PC-9 (cell line): Measurements from ENCODE around the gene PAIP2B. TPM values are rescaled to one million over a fixed set of nuclear protein-coding genes. Genes with fewer than 3 reads are reported as not detected.

Source experiments
- BruUV-seq: library from RNA; stranded (reverse); fragments of 400-500 nt; replicated peaks from 2 replicates; lab custom pipeline; 2021; lab: Mats Ljungman, UMichigan
- CTCF ChIA-PET: fragments of 300-600 bp; sonication (Branson Sonifier 250); formaldehyde crosslinking; loops from one replicate; lab custom pipeline; 2022; ENCODE audit warnings: antibody characterized with exemption; lab: Charles Lee
- POLR2A ChIA-PET: fragments of 300-600 bp; sonication (Branson Sonifier 250); formaldehyde crosslinking; loops from one replicate; lab custom pipeline; 2022; ENCODE audit warnings: antibody characterized with exemption; ENCODE audit not compliant: unreplicated experiment; lab: Charles Lee
- DNase-seq, 2 experiments: peaks; one replicate each; pipeline versions ENCODE4 v3.0.0 to v3.0.0-alpha.2; 2015 to 2022; ENCODE audit warnings: mixed read lengths in 1 of 2
- H2AFZ ChIP-seq: fragments of 200-600 bp; sonication (generic); 2 replicates; pipeline ENCODE4 v1.8.1; 2017; ENCODE audit warnings: antibody characterized with exemption
- H3F3A ChIP-seq: fragments of 200-600 bp; sonication (generic); 2 replicates; pipeline ENCODE4 v1.8.1; 2017; ENCODE audit warnings: antibody characterized with exemption, mild to moderate bottlenecking, low read depth; ENCODE audit not compliant: insufficient read depth
- H3K27ac ChIP-seq: fragments of 200-600 bp; sonication (generic); 2 replicates; pipeline ENCODE4 v1.6.1; 2016; ENCODE audit warnings: mixed run types
- H3K27me3 ChIP-seq: fragments of 200-600 bp; sonication (generic); 2 replicates; pipeline ENCODE4 v1.6.1; 2016; ENCODE audit warnings: low read depth, mixed run types; ENCODE audit not compliant: insufficient read depth
- H3K36me3 ChIP-seq: fragments of 200-600 bp; sonication (generic); 2 replicates; pipeline ENCODE4 v1.6.1; 2016; ENCODE audit warnings: low read depth, mixed run types
- H3K4me1 ChIP-seq: fragments of 200-600 bp; sonication (generic); replicated peaks from 2 replicates; pipeline ENCODE4 v1.6.1; 2016; ENCODE audit warnings: mixed run types; ENCODE audit not compliant: insufficient read depth
- H3K4me2 ChIP-seq: fragments of 200-600 bp; sonication (generic); 2 replicates; pipeline ENCODE4 v1.6.1; 2017; ENCODE audit warnings: mixed run types
- H3K4me3 ChIP-seq: fragments of 200-600 bp; sonication (generic); 2 replicates; pipeline ENCODE4 v1.6.1; 2016; ENCODE audit warnings: mixed run types
- H3K79me2 ChIP-seq: fragments of 200-600 bp; sonication (generic); 2 replicates; pipeline ENCODE4 v1.6.1; 2017; ENCODE audit warnings: low read depth, mixed run types
- H3K9me2 ChIP-seq: fragments of 200-600 bp; sonication (generic); 2 replicates; pipeline ENCODE4 v1.8.1; 2017; ENCODE audit warnings: mild to moderate bottlenecking; ENCODE audit not compliant: insufficient read depth
- H3K9me3 ChIP-seq: fragments of 200-600 bp; sonication (generic); 2 replicates; pipeline ENCODE4 v1.8.1; 2016; ENCODE audit warnings: low read depth; ENCODE audit not compliant: insufficient read depth
- H4K20me1 ChIP-seq: fragments of 200-600 bp; sonication (generic); 2 replicates; pipeline ENCODE4 v1.8.1; 2017; ENCODE audit not compliant: insufficient read depth
- CTCF ChIP-seq: fragments of 200-600 bp; sonication (generic); conservative IDR thresholded peaks from 2 replicates; pipeline ENCODE4 v1.6.1; 2017; ENCODE audit warnings: mixed run types, antibody characterized with exemption, mild to moderate bottlenecking, moderate library complexity
- EZH2 ChIP-seq: fragments of 200-600 bp; sonication (generic); IDR thresholded peaks from 2 replicates; pipeline ENCODE4 v1.8.0; 2017; ENCODE audit warnings: antibody characterized with exemption, low read depth
- intact Hi-C: fragments of 100-400 bp; cut with micrococcal nuclease; formaldehyde crosslinking; loops from one replicate; pipeline ENCODE4 v1.10.0; 2022; ENCODE audit not compliant: unreplicated experiment
- total RNA-seq: library from RNA; stranded (reverse); gene quantifications from 2 replicates; pipeline ENCODE4 v1.2.3, GENCODE V29; 2021

The PAIP2B gene
- total RNA-seq, 1 experiment from 2014 or later = 6.1 TPM

DNA sequence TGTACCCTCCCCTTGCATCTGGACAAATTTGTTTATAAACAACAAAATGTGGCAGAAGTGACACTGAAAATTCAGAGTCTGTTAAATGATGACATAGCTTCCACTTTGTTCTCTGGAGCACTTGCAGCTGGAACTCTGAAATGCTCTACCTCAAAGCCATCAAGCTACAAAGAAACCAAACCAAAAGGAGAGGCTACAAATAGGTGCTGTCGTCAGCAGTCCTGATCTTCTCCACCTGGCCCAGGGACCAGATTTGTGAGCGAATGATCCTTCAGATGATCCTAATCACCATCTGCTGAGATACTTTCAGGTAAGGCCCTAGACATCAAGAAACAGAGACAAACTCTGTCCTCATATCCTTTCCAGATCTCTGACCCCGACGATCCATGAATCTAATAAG, 27.9 kb upstream of the PAIP2B start:
- no peak overlapping the region for H2AFZ ChIP-seq
- TF ChIP-seq EZH2 = no peak
- no peak for TF ChIP-seq CTCF
- no peak for DNase-seq
- no peaks in the 10 kb centered on the region for H3K36me3 ChIP-seq
- H3K79me2 ChIP-seq = no peaks in the 10 kb centered on the region
- ChIA-PET POLR2A (no interaction called here), CTCF (no interaction called here)
- H3K9me3 ChIP-seq = no peaks in the 10 kb centered on the region
- H3F3A ChIP-seq = no peaks in the 10 kb centered on the region
- H3K4me1 ChIP-seq = no peaks in the 10 kb centered on the region
- no peak overlapping the region for H3K27ac ChIP-seq
- H3K4me2 ChIP-seq = no peak overlapping the region
- H3K9me2 ChIP-seq = no peaks in the 10 kb centered on the region
- no peak overlapping the region for H3K4me3 ChIP-seq
- intact Hi-C loops = no loop called here
- H3K27me3 ChIP-seq = peaks cover 22% of the 10 kb centered on the region; the same call in 1 of the 2 replicates
- no TSS peak for BruUV-seq
- no peaks in the 10 kb centered on the region for H4K20me1 ChIP-seq

DNA sequence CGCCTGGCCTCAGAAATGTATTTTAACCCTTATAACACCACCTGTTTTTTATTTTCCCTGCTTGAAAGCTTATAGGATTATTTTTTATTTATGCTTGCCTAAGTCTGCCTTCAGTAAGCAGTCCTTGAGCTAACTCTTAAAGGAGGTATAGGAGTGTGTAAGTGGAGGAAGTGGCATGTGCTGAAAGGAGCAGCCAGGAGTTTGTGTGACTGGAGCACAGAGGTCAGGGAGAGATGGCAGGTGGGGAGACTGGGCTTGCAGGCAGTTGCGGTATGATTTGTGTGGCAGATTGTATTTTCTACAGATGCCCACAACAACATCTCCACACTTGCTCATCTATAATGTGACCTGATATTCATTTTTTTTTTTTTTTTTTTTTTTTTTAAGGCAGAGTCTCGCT, 27.2 kb upstream of the PAIP2B start:
- no peaks in the 10 kb centered on the region for H3K36me3 ChIP-seq
- peaks cover 15% of the 10 kb centered on the region; the same call in 1 of the 2 replicates for H3K27me3 ChIP-seq
- intact Hi-C loops = no loop called here
- no TSS peak for BruUV-seq
- H3K4me3 ChIP-seq = no peak overlapping the region
- TF ChIP-seq EZH2 = no peak
- TF ChIP-seq CTCF = no peak
- no peaks in the 10 kb centered on the region for H3K4me1 ChIP-seq
- no peaks in the 10 kb centered on the region for H3K79me2 ChIP-seq
- POLR2A ChIA-PET = no interaction called here
- H2AFZ ChIP-seq = no peak overlapping the region
- no peaks in the 10 kb centered on the region for H4K20me1 ChIP-seq
- DNase-seq = no peak
- no peaks in the 10 kb centered on the region for H3K9me3 ChIP-seq
- H3K4me2 ChIP-seq = no peak overlapping the region
- no peaks in the 10 kb centered on the region for H3K9me2 ChIP-seq
- CTCF ChIA-PET = no interaction called here
- no peaks in the 10 kb centered on the region for H3F3A ChIP-seq
- H3K27ac ChIP-seq = no peak overlapping the region

- DNase-seq = no peak
- ChIA-PET CTCF (no interaction called here), POLR2A (no interaction called here)
- Histone ChIP-seq H3K4me1 (no peaks in the 10 kb centered on the region), H3K27me3 (peaks cover 15% of the 10 kb centered on the region; the same call in 1 of the 2 replicates), H3K36me3 (no peaks in the 10 kb centered on the region), H4K20me1 (no peaks in the 10 kb centered on the region), H3K27ac (no peak overlapping the region), H3F3A (no peaks in the 10 kb centered on the region), H3K9me2 (no peaks in the 10 kb centered on the region), H3K4me3 (no peak overlapping the region), H3K79me2 (no peaks in the 10 kb centered on the region), H3K4me2 (no peak overlapping the region), H3K9me3 (0 out of 2 replicates have a peak, but pooled peaks cover 1% of the 10 kb centered on the region), H2AFZ (no peak overlapping the region)
- intact Hi-C loops = no loop called here
- TF ChIP-seq CTCF (no peak), EZH2 (no peak)
- BruUV-seq = no TSS peak
Observed at GRCh38 chr2:71253476-71253875, 26.6 kb upstream of the PAIP2B start.
